A673 (cell line): ENCODE results near the gene CIP2A. TPM values are rescaled to one million over a fixed set of nuclear protein-coding genes. Genes with fewer than 3 reads are reported as not detected.
A peak's percentile ranks its signal among the peaks of the same experiment; 100 is the strongest.

ENCODE experiments used
- BruUV-seq: library from RNA; stranded (reverse); fragments of 400-500 nt; replicated peaks from 2 replicates; lab custom pipeline; 2021; lab: Mats Ljungman, UMichigan
- CTCF ChIA-PET: fragments of 300-600 bp; sonication (Branson Sonifier 250); formaldehyde crosslinking; loops from one replicate; lab custom pipeline; 2022; ENCODE audit warnings: antibody characterized with exemption; lab: Charles Lee
- POLR2A ChIA-PET: fragments of 300-600 bp; sonication (Branson Sonifier 250); formaldehyde crosslinking; loops from one replicate; lab custom pipeline; 2022; ENCODE audit warnings: antibody characterized with exemption; ENCODE audit not compliant: low non-redundant PET; lab: Charles Lee
- DNase-seq: peaks from one replicate; pipeline ENCODE4 v3.0.0-alpha.2; 2015; ENCODE audit warnings: low spot score
- H3K27ac ChIP-seq: fragments of 200-600 bp; sonication (generic); 2 replicates; pipeline ENCODE4 v1.5.1; 2016; ENCODE audit warnings: mixed run types, low read depth, mild to moderate bottlenecking, mixed read lengths, antibody characterized with exemption, low read length; ENCODE audit not compliant: poor library complexity, severe bottlenecking
- H3K27me3 ChIP-seq: fragments of 200-600 bp; sonication (generic); replicated peaks from 2 replicates; pipeline ENCODE4 v1.6.1; 2017; ENCODE audit warnings: mixed run types, low read depth, mild to moderate bottlenecking, mixed read lengths, antibody characterized with exemption, low read length; ENCODE audit not compliant: insufficient read depth, poor library complexity
- H3K36me3 ChIP-seq: fragments of 200-600 bp; sonication (generic); 2 replicates; pipeline ENCODE4 v1.6.1; 2016; ENCODE audit warnings: mixed run types, mild to moderate bottlenecking, mixed read lengths, antibody characterized with exemption, low read length; ENCODE audit not compliant: insufficient read depth, poor library complexity, severe bottlenecking
- H3K4me1 ChIP-seq: fragments of 200-600 bp; sonication (generic); 2 replicates; pipeline ENCODE4 v1.6.1; 2017; ENCODE audit warnings: mixed run types, mild to moderate bottlenecking, mixed read lengths, antibody characterized with exemption, low read length; ENCODE audit not compliant: insufficient read depth, poor library complexity, severe bottlenecking
- H3K4me3 ChIP-seq: fragments of 200-600 bp; sonication (generic); 2 replicates; pipeline ENCODE4 v1.5.1; 2016; ENCODE audit warnings: low read depth, mixed run types, mild to moderate bottlenecking, mixed read lengths, low read length; ENCODE audit not compliant: poor library complexity, severe bottlenecking
- H3K9me3 ChIP-seq: fragments of 200-600 bp; sonication (generic); 2 replicates; pipeline ENCODE4 v1.6.1; 2016; ENCODE audit warnings: mixed run types, low read depth, mild to moderate bottlenecking, mixed read lengths, antibody characterized with exemption, low read length; ENCODE audit not compliant: poor library complexity, severe bottlenecking
- CTCF ChIP-seq: fragments of 300-800, 200-600 bp; sonication (generic); conservative IDR thresholded peaks from 2 replicates; pipeline ENCODE4 v1.5.1; 2017; ENCODE audit warnings: low read depth, mild to moderate bottlenecking, antibody characterized with exemption, low read length, moderate library complexity, mixed read lengths
- EZH2 ChIP-seq: fragments of 200-600 bp; sonication (generic); IDR thresholded peaks from 2 replicates; pipeline ENCODE4 v1.6.1; 2017; ENCODE audit warnings: borderline replicate concordance, low read depth, mild to moderate bottlenecking, mixed read lengths, antibody characterized with exemption, low read length; ENCODE audit not compliant: poor library complexity, severe bottlenecking
- intact Hi-C: fragments of 100-400 bp; cut with micrococcal nuclease; formaldehyde crosslinking; loops from one replicate; pipeline ENCODE4 v1.10.0; 2022; ENCODE audit not compliant: unreplicated experiment
- total RNA-seq: library from RNA; stranded (reverse); gene quantifications from 2 replicates; pipeline ENCODE4 v1.2.3, GENCODE V29; 2021

CIP2A gene
- total RNA-seq, 1 experiment from 2014 or later = 68.4 TPM

DNA sequence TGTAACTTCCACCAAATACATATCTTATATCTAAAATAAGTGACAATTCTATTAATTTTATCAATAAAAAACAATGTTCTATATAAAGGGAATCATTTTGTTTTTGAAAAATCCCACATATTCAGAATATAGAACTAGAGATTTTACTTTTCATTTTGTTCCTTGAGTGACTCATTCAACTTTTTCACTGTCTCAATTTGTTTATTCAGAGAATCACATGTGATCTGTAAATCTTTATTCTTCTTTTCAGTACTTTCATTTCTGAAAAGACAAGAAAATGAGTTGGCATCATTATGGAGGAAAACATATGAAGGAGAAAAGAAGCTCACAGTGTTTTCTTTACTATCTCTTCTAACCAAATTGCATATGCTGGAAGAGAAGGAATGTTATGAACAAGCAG lies 35.0 kb downstream of the CIP2A start:
- ChIA-PET CTCF (no interaction called here), POLR2A (no interaction called here)
- intact Hi-C loops = loop anchor here (10.0 kb wide), 1 partner anchor 399 kb away; no protein-coding TSS in a partner anchor
- Histone ChIP-seq H3K36me3 (peaks cover 63% of the 10 kb centered on the region), H3K4me1 (peaks cover 13% of the 10 kb centered on the region), H3K27me3 (no peaks in the 10 kb centered on the region), H3K27ac (no peak overlapping the region), H3K9me3 (no peaks in the 10 kb centered on the region), H3K4me3 (no peak overlapping the region)
- TF ChIP-seq EZH2 (no peak), CTCF (no peak)
- DNase-seq = no peak
- BruUV-seq = no TSS peak

- peak; percentile 69 for DNase-seq
Measured at GRCh38 chr3:108552267-108553159, 36.7 kb downstream of the CIP2A start.

GRCh38 chr3:108548886-108549285 lies 40.4 kb downstream of the CIP2A start:
- ChIA-PET POLR2A (no interaction called here), CTCF (no interaction called here)
- H3K36me3 ChIP-seq = peaks cover 36% of the 10 kb centered on the region
- H3K27me3 ChIP-seq = no peaks in the 10 kb centered on the region
- no peak overlapping the region for H3K4me3 ChIP-seq
- no peak for DNase-seq
- H3K4me1 ChIP-seq = peaks cover 18% of the 10 kb centered on the region
- TF ChIP-seq EZH2 (no peak), CTCF (no peak)
- intact Hi-C loops = no loop called here
- H3K27ac ChIP-seq = no peak overlapping the region
- no TSS peak for BruUV-seq
- H3K9me3 ChIP-seq = no peaks in the 10 kb centered on the region

More at GRCh38 chr3:108552267-108553159, 36.7 kb downstream of the CIP2A start:
- no TSS peak for BruUV-seq
- ChIA-PET POLR2A (no interaction called here), CTCF (interaction anchor here (0.6 to 1.3 kb wide), 4 partner anchors 55 to 862 kb away, joined by 3 to 5 read pairs (median 3); no protein-coding TSS in a partner anchor)
- Histone ChIP-seq H3K4me3 (no peak overlapping the region), H3K9me3 (no peaks in the 10 kb centered on the region), H3K4me1 (peaks cover 13% of the 10 kb centered on the region), H3K27ac (no peak overlapping the region), H3K36me3 (peaks cover 53% of the 10 kb centered on the region), H3K27me3 (no peaks in the 10 kb centered on the region)
- intact Hi-C loops = loop anchor here (2.0 to 10.0 kb wide), 2 partner anchors 64 to 398 kb away; no protein-coding TSS in a partner anchor
- TF ChIP-seq EZH2 (no peak), CTCF (peak; percentile 58)
